ENCODE data around the gene OXLD1.

Gene OXLD1

GRCh38 chr17:81656118-81656743, 10.2 kb downstream of the OXLD1 start, which contains the start of gene PDE6G:
Gene PDE6G, minus strand, starts transcription at chr17:81656542. Its CDS starts 3,237 bp downstream, at chr17:81653305.
- no peaks in the 10 kb centered on the region for H3K36me3 Mint-ChIP-seq (ENCODE audit: low read depth)
- no peaks in the 10 kb centered on the region for H3K9me3 Mint-ChIP-seq
- no peak within 1 kb of the TSS for H3K27ac Mint-ChIP-seq
- no peak for ATAC-seq
- H3K4me3 Mint-ChIP-seq, result no peak within 1 kb of the TSS
- H3K27me3 Mint-ChIP-seq, result no peaks in the 10 kb centered on the region
- DNase-seq, result no peak
- H3K4me1 Mint-ChIP-seq, result peaks cover 12% of the 10 kb centered on the region

DNA sequence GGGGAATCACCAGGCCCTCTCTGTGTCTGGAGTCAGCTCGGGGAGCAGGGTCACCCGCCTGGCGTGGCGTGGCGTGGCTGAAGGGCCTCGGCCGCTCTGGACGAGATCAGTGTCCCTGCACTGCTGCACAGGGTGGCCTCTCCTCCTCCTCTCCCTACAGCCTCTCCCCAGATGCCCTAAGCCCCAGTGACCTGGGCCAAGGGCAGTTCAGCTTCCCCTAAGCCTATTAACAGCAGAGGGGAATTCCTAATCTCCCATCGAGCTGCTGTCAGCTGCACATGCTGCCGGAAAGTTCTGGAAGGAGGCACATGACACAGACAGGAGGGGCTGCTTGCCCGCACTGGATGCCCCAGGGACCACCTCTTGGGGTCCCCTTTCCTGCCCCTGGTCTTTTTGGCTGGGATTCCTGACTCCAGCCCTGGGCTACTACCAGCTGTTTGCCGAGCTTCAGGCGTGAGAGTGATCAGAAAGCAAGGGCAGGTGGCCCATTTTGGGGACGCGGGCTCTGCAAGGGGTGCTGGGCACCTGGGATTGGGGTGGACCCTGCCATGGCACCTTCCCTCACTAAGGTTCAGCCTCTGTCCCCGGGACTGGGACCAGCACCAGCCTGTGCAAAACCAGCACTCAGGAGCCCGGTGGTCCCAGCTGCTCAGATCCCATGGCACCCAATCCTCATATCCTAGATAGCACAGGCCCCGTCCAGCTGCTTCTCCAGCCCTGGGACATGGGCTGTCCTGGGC, 10.9 kb downstream of the OXLD1 start:
- H3K4me3 Mint-ChIP-seq, result no peak overlapping the region
- H3K36me3 Mint-ChIP-seq (ENCODE audit: low read depth), result no peaks in the 10 kb centered on the region
- ATAC-seq (no peak), DNase-seq (no peak)
- no peaks in the 10 kb centered on the region for H3K27me3 Mint-ChIP-seq
- no peak overlapping the region for H3K27ac Mint-ChIP-seq
- H3K4me1 Mint-ChIP-seq, result peaks cover 12% of the 10 kb centered on the region
- H3K9me3 Mint-ChIP-seq, result no peaks in the 10 kb centered on the region

DNA sequence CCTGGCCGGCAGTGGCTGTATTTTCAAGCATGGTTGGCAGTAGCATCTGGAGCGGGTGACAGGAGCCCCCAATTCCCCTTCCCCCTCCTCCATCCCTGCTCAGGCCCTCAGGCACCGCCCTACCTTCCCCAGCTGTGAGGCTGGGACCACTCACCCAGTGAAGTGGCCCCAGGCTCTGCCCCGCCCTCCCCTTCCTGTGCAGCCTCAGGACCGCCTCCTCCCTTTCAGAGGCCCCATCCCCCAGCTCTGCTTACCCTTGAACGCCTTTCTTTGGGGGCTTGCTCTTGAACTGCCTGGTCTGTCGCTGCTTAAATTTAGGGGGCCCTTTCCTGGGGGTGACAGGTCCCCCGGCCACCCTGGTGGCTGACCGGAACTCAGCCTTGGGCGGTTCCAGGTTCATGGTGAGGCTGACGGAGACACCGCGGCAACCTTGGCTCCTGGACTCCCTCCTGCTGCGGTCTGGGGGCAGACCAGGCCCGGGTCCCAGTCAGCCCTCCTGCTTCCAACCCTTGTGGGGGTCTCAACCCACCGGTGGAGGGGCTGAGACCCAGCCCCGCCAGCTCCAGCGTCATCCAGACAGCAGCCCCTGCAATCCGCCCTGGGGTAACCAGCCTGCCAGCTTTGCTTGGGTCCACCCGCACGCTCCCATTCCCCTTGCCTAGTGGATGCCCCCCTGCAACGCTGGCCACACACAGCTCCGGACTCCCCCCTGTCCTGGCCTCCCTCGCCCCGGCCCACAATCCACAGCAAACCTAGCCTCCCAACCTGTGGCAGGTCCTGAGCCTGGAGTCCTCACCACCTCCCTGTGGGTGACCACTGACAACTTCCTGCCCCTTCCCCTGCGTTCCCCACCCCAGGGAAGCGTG, 13.3 kb downstream of the OXLD1 start:
- Mint-ChIP-seq H3K27me3 (peaks cover 14% of the 10 kb centered on the region), H3K36me3 (ENCODE audit: low read depth) (no peaks in the 10 kb centered on the region), H3K9me3 (no peaks in the 10 kb centered on the region), H3K4me1 (peaks cover 12% of the 10 kb centered on the region), H3K27ac (peak overlapping the region; percentile 69), H3K4me3 (peak overlapping the region; percentile 74)
- DNase-seq (peak; percentile 44), ATAC-seq (peak; percentile 68)

- DNase-seq (no peak), ATAC-seq (no peak)
- H3K27me3 Mint-ChIP-seq, result peaks cover 22% of the 10 kb centered on the region
- no peak overlapping the region for H3K4me3 Mint-ChIP-seq
- no peak overlapping the region for H3K27ac Mint-ChIP-seq
- peaks cover 12% of the 10 kb centered on the region for H3K4me1 Mint-ChIP-seq
- no peaks in the 10 kb centered on the region for H3K9me3 Mint-ChIP-seq
- H3K36me3 Mint-ChIP-seq (ENCODE audit: low read depth), result no peaks in the 10 kb centered on the region
Observed at GRCh38 chr17:81651692-81652091, 14.7 kb downstream of the OXLD1 start.

- Mint-ChIP-seq H3K4me1 (peaks cover 12% of the 10 kb centered on the region), H3K27me3 (peaks cover 22% of the 10 kb centered on the region), H3K4me3 (no peak overlapping the region), H3K9me3 (no peaks in the 10 kb centered on the region), H3K27ac (no peak overlapping the region), H3K36me3 (ENCODE audit: low read depth) (no peaks in the 10 kb centered on the region)
- ATAC-seq, result no peak
- no peak for DNase-seq
Observed at GRCh38 chr17:81650951-81651350, 15.5 kb downstream of the OXLD1 start.

- H3K27ac Mint-ChIP-seq, result no peak overlapping the region
- peaks cover 12% of the 10 kb centered on the region for H3K4me1 Mint-ChIP-seq
- no peaks in the 10 kb centered on the region for H3K36me3 Mint-ChIP-seq (ENCODE audit: low read depth)
- no peaks in the 10 kb centered on the region for H3K9me3 Mint-ChIP-seq
- no peak for DNase-seq
- no peak for ATAC-seq
- no peak overlapping the region for H3K4me3 Mint-ChIP-seq
- peaks cover 22% of the 10 kb centered on the region for H3K27me3 Mint-ChIP-seq
Observed at GRCh38 chr17:81648707-81649085, 17.7 kb downstream of the OXLD1 start.

DNA sequence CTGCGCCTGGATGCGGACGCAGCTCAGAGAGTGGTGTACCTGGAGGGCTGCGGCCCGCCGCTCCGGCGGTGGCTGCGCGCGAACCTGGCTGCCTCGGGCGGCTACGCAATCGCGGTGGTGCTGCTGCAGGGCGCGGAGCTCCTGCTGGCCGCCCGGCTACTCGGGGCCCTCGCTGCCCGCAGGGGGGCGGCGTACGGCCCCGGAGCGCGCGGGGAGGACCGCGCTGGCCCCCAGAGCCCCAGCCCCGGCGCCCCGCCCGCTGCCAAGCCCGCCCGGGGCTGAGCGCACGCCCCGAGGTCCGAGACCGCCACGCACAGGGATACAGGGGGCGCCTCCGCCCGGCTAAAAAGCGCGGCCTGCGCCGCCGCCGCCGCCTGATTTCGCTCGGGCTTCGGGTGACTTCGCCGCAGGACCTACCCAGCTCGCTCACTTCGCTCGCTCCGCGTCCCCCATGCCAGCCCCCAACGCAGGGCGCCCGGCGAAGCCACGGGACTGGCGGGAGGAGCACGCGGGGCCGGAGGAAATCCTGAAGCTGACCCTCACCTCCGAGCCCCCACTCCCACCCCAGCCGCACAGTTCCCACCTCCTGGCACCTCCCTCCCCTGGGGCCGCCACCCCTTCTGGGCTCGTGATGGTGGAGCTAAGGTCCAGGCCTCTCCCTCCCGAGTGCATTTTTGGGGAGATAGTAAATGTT, 18.2 kb downstream of the OXLD1 start:
- no peaks in the 10 kb centered on the region for H3K9me3 Mint-ChIP-seq
- no peak for ATAC-seq
- H3K27me3 Mint-ChIP-seq, result peaks cover 22% of the 10 kb centered on the region
- DNase-seq, result no peak
- no peak overlapping the region for H3K4me3 Mint-ChIP-seq
- peaks cover 6% of the 10 kb centered on the region for H3K4me1 Mint-ChIP-seq
- H3K27ac Mint-ChIP-seq, result no peak overlapping the region
- no peaks in the 10 kb centered on the region for H3K36me3 Mint-ChIP-seq (ENCODE audit: low read depth)

GRCh38 chr17:81647640-81648012, 18.8 kb downstream of the OXLD1 start:
- H3K4me3 Mint-ChIP-seq, result no peak overlapping the region
- DNase-seq (no peak), ATAC-seq (no peak)
- H3K4me1 Mint-ChIP-seq, result peaks cover 3% of the 10 kb centered on the region
- H3K36me3 Mint-ChIP-seq (ENCODE audit: low read depth), result no peaks in the 10 kb centered on the region
- H3K27me3 Mint-ChIP-seq, result peaks cover 22% of the 10 kb centered on the region
- H3K9me3 Mint-ChIP-seq, result no peaks in the 10 kb centered on the region
- no peak overlapping the region for H3K27ac Mint-ChIP-seq

- Mint-ChIP-seq H3K4me1 (peaks cover 3% of the 10 kb centered on the region), H3K27me3 (peaks cover 22% of the 10 kb centered on the region), H3K9me3 (no peaks in the 10 kb centered on the region), H3K36me3 (ENCODE audit: low read depth) (no peaks in the 10 kb centered on the region), H3K4me3 (no peak overlapping the region), H3K27ac (no peak overlapping the region)
- ATAC-seq (no peak), DNase-seq (no peak)
Observed at GRCh38 chr17:81646869-81647600, 19.4 kb downstream of the OXLD1 start.

DNA sequence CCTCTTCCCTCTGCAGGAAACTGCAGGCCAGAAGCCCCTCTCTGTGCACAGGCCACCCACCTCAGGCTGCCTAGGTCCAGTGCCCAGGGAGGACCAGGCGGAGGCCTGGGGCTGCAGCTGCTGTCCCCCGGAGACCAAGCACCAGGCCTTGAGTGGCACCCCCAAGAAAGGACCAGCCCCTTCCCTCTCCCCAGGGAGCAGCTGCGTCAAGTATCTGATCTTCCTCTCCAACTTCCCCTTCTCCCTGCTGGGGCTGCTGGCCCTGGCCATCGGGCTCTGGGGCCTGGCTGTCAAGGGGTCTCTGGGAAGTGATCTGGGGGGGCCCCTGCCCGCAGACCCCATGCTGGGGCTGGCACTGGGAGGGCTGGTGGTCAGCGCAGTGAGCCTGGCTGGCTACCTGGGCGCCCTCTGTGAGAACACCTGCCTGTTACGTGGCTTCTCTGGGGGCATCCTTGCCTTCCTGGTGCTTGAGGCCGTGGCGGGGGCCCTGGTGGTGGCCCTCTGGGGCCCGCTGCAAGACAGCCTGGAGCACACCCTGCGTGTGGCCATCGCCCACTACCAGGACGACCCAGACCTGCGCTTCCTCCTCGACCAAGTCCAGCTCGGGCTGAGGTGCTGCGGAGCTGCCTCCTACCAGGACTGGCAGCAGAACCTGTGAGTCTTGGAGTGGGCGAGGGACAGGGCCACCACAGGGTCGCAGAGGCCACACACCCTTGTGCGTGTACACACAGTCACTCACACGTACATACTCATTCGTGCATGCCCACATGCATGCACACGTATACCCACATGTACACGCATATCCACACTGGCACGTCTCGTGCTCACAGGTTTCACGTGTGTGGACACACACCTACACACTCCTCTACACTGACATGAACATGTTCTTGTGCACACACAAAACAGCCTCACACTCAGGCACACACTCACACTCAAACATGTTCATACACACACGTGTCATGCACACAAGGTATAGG, 21.1 kb downstream of the OXLD1 start:
- DNase-seq (no peak), ATAC-seq (peak; percentile 8)
- peaks cover 22% of the 10 kb centered on the region for H3K27me3 Mint-ChIP-seq
- H3K9me3 Mint-ChIP-seq, result no peaks in the 10 kb centered on the region
- H3K27ac Mint-ChIP-seq, result no peak overlapping the region
- no peaks in the 10 kb centered on the region for H3K4me1 Mint-ChIP-seq
- no peak overlapping the region for H3K4me3 Mint-ChIP-seq
- H3K36me3 Mint-ChIP-seq (ENCODE audit: low read depth), result no peaks in the 10 kb centered on the region

DNA sequence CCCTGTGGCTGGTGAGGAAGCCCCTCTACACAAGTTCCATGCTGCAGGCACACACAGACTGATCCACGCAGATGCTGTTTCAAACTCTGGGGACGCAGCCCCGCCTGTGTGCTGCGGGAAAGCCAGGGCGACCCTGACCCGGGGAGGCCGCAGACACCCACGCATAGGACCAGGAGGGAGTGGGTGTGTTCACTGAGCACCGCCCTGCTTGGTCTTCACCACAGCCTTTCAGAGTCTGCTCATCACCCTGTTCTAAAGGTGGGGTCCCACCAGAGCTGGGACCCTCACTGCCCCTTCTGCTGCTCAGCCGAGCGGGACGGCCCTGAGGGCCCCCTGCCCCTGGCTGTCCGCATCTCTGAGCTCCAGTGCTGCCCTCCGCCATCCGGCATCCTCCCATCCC, 21.9 kb downstream of the OXLD1 start:
- no peak for DNase-seq

GRCh38 chr17:81641825-81642489, 24.4 kb downstream of the OXLD1 start:
- H3K27ac Mint-ChIP-seq, result no peak overlapping the region
- DNase-seq, result no peak
- H3K27me3 Mint-ChIP-seq, result peaks cover 2% of the 10 kb centered on the region
- H3K36me3 Mint-ChIP-seq (ENCODE audit: low read depth), result no peaks in the 10 kb centered on the region
- H3K4me1 Mint-ChIP-seq, result peaks cover 3% of the 10 kb centered on the region
- no peak overlapping the region for H3K4me3 Mint-ChIP-seq
- ATAC-seq, result no peak
- no peaks in the 10 kb centered on the region for H3K9me3 Mint-ChIP-seq

More for the DNA sequence above, 21.9 kb downstream of the OXLD1 start:
- Mint-ChIP-seq H3K27ac (no peak overlapping the region), H3K36me3 (ENCODE audit: low read depth) (no peaks in the 10 kb centered on the region), H3K27me3 (peaks cover 19% of the 10 kb centered on the region), H3K4me1 (no peaks in the 10 kb centered on the region), H3K4me3 (no peak overlapping the region), H3K9me3 (no peaks in the 10 kb centered on the region)
- no peak for ATAC-seq
